GM18909 (cell line): Measurements from ENCODE around the gene B3GALT6.
"Not testable (repeated sequence)": the region's sequence is repeated elsewhere in the genome, so short reads cannot be mapped to it uniquely, and the experiment has no call there.

Experiments used
- ATAC-seq: cut with Tn5 transposase; IDR thresholded peaks from one replicate; pipeline ENCODE4 v1.9.1; 2021; ENCODE audit warnings: mild to moderate bottlenecking; ENCODE audit not compliant: unreplicated experiment, poor library complexity

The B3GALT6 gene

GRCh38 chr1:1232208-1232795 lies at the start of gene B3GALT6:
Gene B3GALT6 (plus strand): TSS chr1:1232237. CDS start chr1:1232279, 42 bp downstream.
- ATAC-seq: no peak

GRCh38 chr1:1182491-1183220 lies 49.4 kb upstream of the B3GALT6 start:
- no peak for ATAC-seq

- ATAC-seq: no peak
Observed at GRCh38 chr1:1183221-1183747, 48.8 kb upstream of the B3GALT6 start.

- ATAC-seq: no peak
Observed at GRCh38 chr1:1183833-1184775, 47.9 kb upstream of the B3GALT6 start.

- no peak for ATAC-seq
Observed at GRCh38 chr1:1185101-1185765, 46.8 kb upstream of the B3GALT6 start.

GRCh38 chr1:1187938-1188337 lies 44.1 kb upstream of the B3GALT6 start:
- no peak for ATAC-seq

GRCh38 chr1:1189111-1189510 lies 42.9 kb upstream of the B3GALT6 start:
- ATAC-seq: no peak

GRCh38 chr1:1191734-1192133 lies 40.3 kb upstream of the B3GALT6 start:
- ATAC-seq: no peak

GRCh38 chr1:1194723-1195122 lies 37.3 kb upstream of the B3GALT6 start:
- ATAC-seq: no peak

- not testable (repeated sequence) for ATAC-seq
Observed at GRCh38 chr1:1195726-1196125, 36.3 kb upstream of the B3GALT6 start.

GRCh38 chr1:1196431-1197187 lies 35.4 kb upstream of the B3GALT6 start:
- no peak for ATAC-seq

- ATAC-seq: no peak
Observed at GRCh38 chr1:1197188-1197500, 34.9 kb upstream of the B3GALT6 start.

GRCh38 chr1:1197551-1198422 lies 34.2 kb upstream of the B3GALT6 start:
- no peak for ATAC-seq

- no peak for ATAC-seq
Observed at GRCh38 chr1:1198423-1199140, 33.5 kb upstream of the B3GALT6 start.

GRCh38 chr1:1199141-1199960 lies 32.7 kb upstream of the B3GALT6 start:
- ATAC-seq: no peak

GRCh38 chr1:1199961-1200875 lies 31.8 kb upstream of the B3GALT6 start:
- no peak for ATAC-seq
